RWPE1 (cell line): ENCODE results near the gene CCDC66.
"Not testable (repeated sequence)": the region's sequence is repeated elsewhere in the genome, so short reads cannot be mapped to it uniquely, and the experiment has no call there.

Source experiments
- CTCF ChIA-PET: fragments of 350-600 bp; sonication (Branson Sonifier 250); formaldehyde crosslinking; extraction: SDS; loops from one replicate; lab custom pipeline; 2021; lab: Yijun Ruan, JAX
- POLR2A ChIA-PET: fragments of 400-600 bp; formaldehyde crosslinking; extraction: SDS; loops from one replicate; lab custom pipeline; 2020; ENCODE audit warnings: antibody characterized with exemption; ENCODE audit not compliant: low non-redundant PET; lab: Yijun Ruan, JAX
- DNase-seq: peaks from one replicate; pipeline ENCODE4 v3.0.0; 2012; ENCODE audit warnings: low spot score
- H3K27ac ChIP-seq: fragments of 450-650 bp; 2 replicates; pipeline ENCODE4 v1.5.1; 2017
- TF ChIP-seq, protein P1 (sequence below): fragments of 450-650 bp; conservative IDR thresholded peaks from 2 replicates; pipeline ENCODE4 v1.5.1; 2017; ENCODE audit warnings: low read depth, mild to moderate bottlenecking

CCDC66 gene

GRCh38 chr3:56595975-56596840, 39.2 kb downstream of the CCDC66 start:
- POLR2A ChIA-PET, result no interaction called here
- no peak overlapping the region for H3K27ac ChIP-seq
- TF ChIP-seq, protein P1, sequence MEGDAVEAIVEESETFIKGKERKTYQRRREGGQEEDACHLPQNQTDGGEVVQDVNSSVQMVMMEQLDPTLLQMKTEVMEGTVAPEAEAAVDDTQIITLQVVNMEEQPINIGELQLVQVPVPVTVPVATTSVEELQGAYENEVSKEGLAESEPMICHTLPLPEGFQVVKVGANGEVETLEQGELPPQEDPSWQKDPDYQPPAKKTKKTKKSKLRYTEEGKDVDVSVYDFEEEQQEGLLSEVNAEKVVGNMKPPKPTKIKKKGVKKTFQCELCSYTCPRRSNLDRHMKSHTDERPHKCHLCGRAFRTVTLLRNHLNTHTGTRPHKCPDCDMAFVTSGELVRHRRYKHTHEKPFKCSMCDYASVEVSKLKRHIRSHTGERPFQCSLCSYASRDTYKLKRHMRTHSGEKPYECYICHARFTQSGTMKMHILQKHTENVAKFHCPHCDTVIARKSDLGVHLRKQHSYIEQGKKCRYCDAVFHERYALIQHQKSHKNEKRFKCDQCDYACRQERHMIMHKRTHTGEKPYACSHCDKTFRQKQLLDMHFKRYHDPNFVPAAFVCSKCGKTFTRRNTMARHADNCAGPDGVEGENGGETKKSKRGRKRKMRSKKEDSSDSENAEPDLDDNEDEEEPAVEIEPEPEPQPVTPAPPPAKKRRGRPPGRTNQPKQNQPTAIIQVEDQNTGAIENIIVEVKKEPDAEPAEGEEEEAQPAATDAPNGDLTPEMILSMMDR, result no peak
- no peak for DNase-seq
- CTCF ChIA-PET, result no interaction called here

DNA sequence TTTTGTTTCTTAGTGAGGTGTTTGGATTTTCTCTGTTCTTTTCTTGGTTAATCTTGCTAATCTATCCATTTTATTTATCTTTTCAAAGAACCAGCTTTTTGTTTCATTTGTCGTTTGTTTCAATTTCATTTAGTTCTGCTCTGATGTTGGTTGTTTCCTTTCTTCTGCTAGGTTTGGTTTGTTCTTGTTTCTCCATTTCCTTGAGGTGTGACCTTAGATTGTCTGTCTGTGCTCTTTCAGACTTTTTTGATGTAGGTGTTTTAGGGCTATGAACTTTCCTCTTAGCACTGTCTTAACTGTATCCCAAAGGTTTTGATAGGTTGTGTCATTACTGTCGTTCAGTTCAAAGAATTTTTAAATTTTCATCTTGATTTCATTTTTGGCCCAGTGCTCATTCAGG, 51.5 kb downstream of the CCDC66 start:
- CTCF ChIA-PET, DNase-seq, POLR2A ChIA-PET, H3K27ac ChIP-seq: not testable (repeated sequence)

- H3K27ac ChIP-seq, result no peak overlapping the region
- CTCF ChIA-PET, result no interaction called here
- TF ChIP-seq, protein P1, result no peak
- POLR2A ChIA-PET, result no interaction called here
- DNase-seq, result no peak
Measured at GRCh38 chr3:56610669-56611335, 53.8 kb downstream of the CCDC66 start.

DNA sequence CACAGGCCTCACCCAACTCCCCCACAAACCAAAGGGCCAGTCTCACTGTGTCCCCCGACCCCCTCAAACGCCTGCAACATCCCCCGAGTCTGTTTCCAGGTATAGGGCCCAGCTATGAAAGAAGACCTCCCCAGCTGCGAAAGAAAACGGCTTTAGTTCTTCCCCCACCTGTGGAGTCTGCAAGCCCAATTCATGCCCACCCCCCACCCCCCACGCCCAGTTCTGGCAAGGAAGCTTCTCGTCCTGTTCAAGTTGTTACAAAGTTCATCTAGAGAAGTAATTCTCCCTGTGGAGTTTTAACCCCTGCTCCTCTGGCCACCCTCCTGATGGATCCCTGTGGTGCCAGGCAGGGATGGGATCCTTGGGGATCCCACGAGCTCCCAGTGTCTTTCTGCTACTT, 54.4 kb downstream of the CCDC66 start:
- POLR2A ChIA-PET, result no interaction called here
- H3K27ac ChIP-seq, result no peak overlapping the region
- TF ChIP-seq, protein P1, result no peak
- CTCF ChIA-PET, result no interaction called here
- DNase-seq, result no peak

DNA sequence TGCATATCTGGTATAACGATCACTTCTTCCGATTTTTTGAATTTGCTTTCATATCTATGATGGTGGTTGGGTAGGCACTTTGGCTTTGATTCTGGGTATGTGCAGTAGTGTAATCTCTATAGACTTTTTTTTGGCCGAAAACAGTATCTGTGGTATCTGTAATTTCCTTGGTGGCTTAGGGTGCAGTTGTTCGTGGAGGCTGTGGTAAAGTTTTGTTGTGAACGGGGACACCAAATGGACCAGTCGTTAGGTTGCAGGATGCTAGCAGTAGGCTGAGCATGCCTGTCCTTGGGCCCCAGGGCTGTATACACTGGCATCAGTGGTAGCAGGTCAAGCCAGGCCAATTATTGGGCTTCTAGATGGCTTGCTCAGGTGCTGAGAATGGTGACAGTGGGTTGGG, 55.2 kb downstream of the CCDC66 start:
- H3K27ac ChIP-seq, result no peak overlapping the region
- TF ChIP-seq, protein P1, result no peak
- CTCF ChIA-PET, result no interaction called here
- POLR2A ChIA-PET, result no interaction called here
- no peak for DNase-seq

DNA sequence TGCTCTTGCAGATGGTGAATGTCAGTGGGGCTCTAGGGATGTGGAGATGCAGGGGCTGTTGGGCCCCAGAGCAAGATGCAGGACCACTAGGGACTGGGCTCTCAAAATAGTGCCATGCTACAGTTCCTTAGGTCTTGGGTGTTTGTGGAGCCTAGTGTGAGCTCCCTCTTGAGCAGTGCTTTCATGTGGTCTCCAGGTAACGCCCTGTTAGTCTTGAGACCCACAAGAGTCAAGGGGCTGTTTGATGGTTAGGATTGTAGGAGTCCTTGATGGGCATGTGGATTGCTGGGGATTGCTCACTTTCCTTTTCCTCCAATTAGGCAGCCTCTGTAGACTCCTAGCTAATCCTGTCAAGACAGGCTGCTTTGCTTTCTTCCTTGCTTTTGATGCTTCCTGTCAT, 56.0 kb downstream of the CCDC66 start:
- TF ChIP-seq, protein P1, result no peak
- ChIA-PET POLR2A (no interaction called here), CTCF (no interaction called here)

DNA sequence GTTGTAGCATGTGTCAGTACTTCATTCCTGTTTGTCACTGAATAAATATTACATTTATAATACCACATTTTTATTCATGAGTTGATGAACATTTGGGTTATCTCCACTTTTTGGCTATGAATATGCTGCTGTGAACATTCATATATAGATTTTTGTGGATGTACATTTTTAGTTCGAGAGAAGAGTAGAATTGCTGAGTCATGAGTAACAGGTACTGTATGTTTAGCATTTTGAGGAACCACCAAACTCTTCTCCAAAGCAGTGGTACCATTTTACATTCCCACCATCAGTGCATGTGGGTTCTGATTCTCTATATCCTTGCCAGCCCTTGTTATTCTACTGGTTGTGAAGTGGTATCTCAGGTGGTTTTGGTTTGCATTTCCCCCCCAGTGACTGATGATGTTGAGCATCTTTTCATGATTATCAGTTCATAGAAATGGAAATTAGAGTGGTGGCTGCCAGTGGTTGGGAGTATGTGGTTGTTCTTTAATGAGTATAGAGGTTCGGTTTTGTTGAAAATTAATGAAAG, 59.6 kb downstream of the CCDC66 start:
- ChIA-PET POLR2A (no interaction called here), CTCF (no interaction called here)
- H3K27ac ChIP-seq, result no peak overlapping the region
- no peak for DNase-seq
- TF ChIP-seq, protein P1, result no peak

More for the DNA sequence above, 56.0 kb downstream of the CCDC66 start:
- no peak overlapping the region for H3K27ac ChIP-seq
- no peak for DNase-seq
